CD4-positive, alpha-beta T cell treated with Interleukin-6 for 4 hours (primary cell): Measurements from ENCODE around the gene EEFSEC.

Experiments
- DNase-seq: peaks from one replicate; pipeline ENCODE4 v3.0.0-alpha.2; 2020; ENCODE audit warnings: mixed read lengths

Gene EEFSEC

DNA sequence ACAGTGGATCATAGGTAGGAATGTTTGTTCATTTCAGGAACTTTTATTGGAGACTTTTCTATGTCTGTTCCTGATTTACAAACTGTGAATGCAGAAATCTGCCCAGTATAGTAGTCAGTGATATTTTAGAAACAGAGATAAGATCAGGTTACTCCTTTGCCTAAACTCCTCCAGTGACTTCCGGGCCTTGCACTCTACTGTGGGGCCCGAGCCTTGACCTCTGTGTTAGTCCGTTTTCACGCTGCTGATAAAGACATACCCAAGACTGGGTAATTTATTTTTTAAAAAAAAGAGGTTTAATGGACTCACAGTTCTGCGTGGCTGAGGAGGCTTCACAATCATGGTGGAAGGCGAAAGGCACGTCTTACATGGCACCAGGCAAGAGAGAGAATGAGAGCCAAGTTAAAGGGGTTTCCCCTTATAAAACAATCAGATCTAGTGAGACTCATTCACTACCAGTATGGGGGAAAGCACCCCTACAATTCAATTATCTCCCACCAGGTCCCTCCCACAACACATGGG, 186.3 kb downstream of the EEFSEC start:
- DNase-seq, result no peak

DNA sequence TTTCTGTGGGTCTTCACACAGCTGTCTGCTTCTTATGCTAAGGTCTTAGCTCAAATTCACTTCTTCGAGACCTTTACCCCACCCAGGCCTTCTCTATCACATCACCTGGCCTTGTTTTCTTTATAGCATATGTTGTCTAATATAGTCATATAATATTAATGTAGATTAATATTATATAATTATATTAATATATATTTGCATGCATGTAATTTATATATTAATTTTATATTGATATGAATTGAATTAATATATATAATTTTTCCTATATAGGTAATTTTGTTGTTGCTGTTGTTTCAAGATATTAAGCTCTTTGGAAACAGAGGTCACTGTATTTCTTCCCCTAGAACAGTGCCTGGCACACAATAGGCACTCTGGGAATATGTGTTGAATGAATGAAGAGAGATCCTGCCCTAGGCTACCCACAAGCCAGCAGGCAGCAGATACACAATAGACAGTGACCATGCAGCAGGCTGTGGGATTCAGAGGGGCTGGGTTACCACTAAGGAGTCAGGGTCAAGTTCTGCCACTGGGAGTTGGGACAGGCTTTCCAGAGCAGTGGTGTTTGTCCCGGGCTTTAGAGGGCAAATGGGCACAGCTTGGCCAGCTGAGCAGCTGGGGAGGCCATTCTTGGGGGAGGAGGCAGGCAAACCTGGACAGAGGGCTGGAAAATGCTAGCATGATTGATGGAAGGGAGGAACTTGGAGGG, 187.1 kb downstream of the EEFSEC start:
- no peak for DNase-seq

DNA sequence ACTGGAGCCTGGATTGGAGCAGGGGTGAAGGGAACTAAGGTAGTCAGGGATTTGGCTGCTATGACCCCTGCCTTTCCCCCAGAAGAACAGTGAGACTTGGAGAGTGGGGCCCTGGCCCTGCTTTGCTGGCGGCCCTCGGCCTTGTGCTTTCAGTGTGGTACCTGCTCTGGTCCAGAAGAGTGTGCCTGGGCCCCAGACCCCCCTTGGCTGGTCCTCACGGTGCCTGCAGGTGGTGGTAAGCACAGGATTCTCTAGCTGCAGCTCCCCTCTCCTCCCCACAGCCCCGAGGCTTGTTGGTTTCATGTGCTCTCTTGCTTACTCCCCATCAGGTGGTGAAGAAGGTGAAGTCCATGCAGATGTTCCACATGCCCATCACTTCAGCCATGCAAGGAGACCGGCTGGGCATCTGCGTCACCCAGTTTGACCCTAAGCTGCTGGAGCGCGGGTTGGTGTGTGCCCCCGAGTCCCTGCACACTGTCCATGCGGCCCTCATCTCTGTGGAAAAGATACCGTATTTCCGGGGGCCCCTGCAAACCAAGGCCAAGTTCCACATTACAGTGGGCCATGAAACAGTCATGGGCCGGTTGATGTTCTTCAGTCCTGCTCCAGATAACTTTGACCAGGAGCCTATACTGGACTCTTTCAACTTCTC, 187.7 kb downstream of the EEFSEC start:
- no peak for DNase-seq

DNA sequence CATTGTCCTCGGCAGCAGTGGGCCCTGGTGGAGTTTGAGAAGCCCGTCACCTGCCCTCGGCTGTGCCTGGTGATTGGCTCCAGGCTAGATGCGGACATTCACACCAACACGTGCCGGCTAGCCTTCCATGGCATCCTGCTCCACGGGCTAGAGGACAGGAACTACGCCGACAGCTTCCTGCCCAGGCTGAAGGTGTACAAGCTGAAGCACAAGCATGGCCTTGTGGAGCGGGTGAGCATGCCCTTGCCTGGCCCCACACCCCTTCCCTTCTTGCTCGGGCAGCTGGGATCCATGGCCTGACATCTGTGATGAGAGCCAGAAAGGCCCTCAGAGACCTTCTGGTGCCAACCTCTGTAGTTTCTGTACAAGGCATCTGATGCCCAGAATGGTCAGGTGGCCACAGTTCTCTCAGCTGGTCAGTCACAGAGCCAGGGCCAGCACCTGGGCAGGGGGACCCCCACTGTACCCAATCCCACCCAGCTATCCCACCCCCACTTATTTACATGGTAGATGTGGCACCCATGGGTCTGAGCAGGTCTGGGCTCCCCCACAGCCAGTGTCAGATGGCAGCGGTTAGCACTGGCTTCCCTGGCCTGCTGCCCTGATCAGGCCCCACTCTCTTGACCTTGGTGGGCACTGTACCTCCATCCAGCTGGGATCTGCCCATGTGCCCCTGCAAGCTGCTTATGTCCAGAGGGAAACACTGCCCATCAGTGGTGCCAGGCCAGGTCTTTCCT, 188.5 kb downstream of the EEFSEC start:
- no peak for DNase-seq

DNA sequence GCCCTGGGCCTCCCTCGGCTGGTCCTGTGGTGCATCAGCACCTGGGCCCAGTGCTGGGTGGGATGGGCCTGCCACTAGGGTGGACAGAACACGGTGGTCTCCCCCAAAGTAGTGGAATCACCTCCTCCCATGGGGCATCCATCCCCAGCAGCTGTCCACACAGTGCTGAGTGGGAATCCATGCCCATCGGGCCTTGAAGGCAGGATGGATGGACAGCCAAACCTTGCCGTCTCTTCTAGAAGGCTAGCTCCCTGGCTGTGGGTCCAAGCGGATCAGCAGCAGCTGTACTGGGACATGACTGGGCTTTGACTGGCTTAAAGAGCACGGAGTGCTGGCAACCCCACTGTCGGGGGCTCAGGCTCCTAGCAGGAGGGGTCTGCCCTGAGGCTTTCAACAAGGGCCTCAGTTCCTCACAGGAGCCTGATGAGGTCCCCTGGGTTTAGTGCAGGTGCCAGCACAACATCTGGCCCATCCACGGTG, 189.5 kb downstream of the EEFSEC start:
- DNase-seq, result no peak

DNA sequence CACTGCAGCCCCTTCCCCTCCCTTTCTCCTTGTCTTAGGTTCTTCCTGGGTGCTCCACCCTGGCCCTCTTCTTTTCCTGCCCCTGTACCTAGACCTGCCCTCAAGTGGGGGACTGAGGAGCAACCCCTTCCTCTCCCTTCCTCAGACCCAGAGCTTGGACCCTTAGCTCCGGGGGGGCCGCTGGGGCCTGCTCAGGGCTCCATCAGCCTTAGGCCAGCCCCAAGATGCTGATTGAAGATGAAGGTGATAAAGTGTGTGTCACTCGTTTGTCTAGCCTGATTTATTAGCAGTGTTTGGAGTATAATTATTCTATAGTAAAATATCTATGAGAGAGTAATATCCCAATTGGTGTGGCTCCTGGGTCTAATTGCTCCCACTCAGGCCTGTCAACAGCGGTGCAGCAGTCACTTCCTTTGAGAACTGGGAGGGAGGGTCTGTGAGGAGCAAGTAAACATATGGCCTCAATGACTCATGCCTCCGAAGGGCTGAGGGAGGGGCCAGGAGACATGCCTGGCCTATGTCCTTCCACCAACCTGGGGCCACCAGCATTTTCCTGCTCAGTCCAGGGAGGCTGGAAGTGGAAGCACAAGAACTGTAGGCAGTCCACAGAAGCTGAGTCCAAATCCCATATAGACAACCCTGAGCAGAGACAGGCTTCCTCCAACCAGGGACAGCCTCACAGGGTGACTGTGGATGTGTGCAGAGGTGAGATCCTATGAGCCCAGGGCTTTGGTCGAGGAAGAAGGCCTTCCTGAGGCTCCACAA, 190.2 kb downstream of the EEFSEC start:
- DNase-seq, result no peak

DNA sequence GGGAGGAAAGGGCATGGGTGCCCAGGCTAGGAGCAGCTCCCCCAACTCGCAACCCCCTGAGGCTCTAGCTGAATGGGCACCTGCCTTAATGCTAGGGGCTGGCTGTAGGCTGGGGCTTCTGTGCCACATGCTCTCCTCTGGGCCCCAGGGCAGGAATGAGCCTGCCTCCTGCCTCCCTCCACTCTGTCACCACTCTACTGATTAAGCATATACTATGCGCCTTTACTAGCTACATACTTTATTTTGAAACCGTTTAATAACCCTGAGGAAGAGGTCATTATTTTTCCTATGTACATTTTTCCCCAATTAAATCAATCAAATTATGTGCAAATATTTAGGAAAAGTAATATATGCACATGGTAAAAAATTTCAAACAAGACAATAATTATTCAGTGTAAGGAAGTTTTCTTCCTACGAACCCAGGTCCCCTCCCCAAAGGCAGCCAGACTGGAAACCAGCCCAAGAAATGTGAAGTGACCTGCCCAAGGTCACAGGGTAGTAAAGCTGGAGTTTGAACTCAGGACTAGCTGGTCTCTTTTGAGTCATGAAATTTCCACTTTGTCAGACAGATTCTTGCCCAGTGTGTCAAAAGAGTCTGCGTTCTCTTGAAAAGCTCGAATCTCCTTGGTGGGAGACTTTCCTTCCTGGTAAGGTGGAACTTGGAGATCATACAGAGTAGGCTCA, 190.9 kb downstream of the EEFSEC start:
- DNase-seq, result no peak

DNA sequence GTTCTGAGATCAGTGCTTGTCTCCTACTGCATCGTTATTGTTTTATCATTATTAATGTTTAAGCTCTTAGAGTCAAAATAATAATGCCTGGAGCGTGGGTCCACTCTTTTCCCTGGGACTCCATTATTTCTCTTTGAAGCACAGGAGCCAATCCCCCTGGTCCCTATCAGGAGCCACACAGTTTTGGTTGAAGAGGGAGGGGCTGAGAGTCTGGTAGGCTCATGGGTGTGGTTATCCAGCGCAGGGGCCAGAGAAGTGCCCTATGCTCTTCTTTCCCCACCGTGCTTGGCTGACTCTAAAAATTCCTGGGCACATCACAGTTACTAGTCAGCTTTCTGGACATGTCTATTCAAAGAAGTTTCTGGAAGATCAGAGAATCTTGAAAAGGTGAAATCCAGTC, 191.9 kb downstream of the EEFSEC start:
- no peak for DNase-seq

DNA sequence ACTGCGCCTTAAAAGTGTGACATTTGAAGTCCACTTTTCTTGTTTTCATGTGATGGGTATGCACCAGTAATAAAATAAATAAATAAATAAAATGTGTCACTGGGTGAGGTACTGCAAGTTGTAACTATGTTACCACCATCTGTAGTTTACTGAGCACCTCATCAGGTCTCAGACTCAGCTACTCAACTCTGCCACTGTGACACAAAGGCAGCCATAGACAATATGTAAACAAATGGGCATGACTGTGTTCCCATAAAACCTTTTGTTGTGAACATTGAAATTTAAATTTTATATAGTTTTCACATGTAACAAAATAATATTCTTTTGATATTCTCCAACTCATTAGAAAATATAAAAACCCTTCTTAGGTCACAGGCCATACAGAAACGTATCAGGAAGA, 193.3 kb downstream of the EEFSEC start:
- no peak for DNase-seq

DNA sequence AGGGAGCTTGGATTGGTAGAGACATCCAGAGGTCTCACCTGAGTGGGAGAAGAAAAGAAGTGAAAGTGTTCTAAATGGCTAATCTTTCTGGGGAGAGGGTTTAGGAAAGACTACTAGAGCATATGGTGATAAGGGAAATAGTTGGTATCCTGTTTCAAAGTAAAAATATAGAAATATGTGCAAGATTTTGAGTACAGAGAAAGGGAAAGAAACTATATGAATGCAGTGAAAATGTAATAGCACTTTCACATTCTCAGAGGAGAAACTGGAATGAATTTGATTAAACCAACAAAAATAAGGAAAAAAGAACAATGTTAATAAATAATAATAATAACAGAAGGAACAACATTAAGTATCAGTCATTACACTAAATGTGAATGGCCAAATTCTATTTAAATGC, 194.0 kb downstream of the EEFSEC start:
- no peak for DNase-seq

DNA sequence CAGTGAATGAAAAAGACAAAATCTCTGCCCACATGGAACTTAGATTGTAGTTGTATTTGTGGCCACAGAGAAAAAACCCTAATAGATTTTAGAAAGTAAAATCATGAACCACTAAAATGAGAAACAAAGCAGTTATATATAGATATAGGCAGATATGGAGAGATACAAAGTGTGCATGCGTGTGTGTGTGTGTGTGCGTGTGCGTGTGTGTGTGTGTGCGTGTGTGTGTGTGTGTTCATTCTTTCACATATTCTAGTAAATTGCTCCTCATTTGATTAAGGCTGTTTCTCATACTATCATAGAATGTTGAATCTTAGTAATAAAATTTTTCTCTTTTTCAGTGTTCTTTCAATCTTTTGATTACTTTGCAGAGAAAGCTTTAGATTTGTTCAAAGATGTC, 194.8 kb downstream of the EEFSEC start:
- DNase-seq, result no peak

DNA sequence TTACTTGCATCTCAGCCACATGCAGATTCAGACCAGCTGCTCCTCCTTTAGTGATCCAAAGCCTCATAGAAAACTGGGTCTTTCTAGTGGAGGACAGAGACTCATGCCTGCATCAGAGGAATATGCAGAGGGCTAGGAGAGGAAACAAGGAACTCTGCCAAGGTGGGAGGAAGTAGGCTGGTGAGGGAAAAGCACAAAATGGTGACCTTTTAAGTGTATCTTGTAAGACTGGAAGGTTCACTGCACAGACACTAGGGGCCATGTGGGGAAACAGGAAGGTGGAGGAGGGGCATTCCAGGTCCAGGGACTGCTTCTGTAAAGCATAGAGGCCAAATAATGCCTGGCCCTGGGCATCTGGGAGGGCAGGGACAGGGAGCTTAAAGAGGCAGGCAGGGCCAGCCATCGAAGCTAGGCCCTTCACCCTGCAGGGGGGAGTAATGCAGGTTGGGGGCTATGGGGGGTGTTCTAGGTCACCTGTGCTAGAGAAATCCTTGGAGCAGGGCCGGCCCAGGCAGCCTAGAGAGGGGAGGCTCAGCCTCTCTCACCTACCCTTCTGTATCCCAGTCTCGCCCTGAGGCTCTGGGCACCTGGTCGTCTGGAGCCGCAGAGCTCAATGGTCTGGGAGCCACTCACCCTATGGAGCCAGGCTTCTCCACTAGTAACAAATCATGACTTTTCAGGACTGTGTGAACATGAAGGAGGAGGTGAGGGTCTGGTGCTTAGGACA, 195.7 kb downstream of the EEFSEC start:
- DNase-seq, result no peak

DNA sequence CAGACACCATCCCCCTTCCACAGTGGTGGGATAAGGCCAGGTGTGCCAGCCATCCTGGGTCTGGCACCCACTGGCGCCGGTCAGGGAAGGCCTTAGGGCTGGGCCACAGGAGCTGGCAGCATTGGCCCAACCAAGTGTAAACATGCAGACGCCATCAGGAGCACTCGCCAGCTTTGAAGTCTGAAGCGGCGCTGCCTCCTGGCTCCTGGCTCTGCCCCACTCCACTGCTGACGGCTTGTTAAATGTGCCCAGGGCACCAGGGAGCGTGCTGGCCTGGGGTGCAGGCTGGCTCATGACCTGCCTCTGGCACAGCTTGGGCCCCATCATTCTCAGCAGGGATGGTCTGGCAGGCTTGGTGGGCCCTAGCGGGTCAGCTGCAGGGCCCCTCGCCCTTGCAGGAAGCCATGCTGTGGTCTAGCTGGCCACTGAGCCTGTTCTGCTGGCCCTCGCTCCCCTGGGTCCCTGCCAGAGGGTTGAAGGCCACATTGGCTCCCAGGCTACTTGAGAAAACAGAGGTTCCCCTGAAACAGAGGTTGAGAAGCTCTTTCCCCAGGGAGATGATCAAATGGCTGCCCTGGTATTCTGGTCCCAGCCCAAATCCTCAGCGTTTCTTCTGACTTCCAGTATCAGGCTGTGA, 196.8 kb downstream of the EEFSEC start:
- DNase-seq, result no peak

DNA sequence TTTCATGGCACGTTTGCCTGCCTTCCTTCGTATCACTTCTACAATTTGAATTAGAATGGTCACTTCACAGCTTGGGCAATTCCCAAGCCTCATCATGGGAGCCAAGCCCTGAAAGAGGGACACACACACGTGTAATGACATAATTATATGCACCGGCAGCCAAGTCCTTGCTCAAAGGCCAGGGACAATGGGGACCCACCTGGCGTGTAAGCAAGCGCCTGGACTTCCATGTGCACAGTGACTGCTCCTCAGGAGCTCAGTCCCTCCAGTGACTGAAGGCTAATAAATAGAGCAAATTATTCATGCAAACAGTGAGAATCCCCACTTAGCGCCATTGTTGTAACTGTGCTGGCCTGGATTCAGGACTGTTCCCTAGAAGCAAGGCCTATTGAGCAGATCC, 198.3 kb downstream of the EEFSEC start:
- DNase-seq, result no peak

DNA sequence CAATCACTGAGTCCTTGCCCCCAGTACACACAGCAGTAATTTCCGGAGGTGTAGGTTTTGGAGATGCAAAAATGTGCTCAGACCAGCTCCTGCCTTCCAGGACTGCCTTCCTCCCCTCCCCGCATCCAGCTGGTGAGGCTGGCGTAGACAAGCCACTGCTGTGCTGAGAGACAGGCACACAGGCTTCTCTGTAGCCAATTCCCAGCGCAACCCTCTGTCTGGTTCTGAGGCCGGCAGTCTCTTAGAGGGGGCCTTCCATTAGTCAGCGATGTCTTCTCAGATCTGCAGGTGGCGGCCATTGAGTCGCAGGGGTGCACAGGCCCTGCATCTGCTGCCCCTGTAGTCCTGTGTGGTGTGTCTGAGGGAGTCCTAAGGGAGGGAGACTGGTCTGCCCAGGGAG, 199.0 kb downstream of the EEFSEC start:
- no peak for DNase-seq

DNA sequence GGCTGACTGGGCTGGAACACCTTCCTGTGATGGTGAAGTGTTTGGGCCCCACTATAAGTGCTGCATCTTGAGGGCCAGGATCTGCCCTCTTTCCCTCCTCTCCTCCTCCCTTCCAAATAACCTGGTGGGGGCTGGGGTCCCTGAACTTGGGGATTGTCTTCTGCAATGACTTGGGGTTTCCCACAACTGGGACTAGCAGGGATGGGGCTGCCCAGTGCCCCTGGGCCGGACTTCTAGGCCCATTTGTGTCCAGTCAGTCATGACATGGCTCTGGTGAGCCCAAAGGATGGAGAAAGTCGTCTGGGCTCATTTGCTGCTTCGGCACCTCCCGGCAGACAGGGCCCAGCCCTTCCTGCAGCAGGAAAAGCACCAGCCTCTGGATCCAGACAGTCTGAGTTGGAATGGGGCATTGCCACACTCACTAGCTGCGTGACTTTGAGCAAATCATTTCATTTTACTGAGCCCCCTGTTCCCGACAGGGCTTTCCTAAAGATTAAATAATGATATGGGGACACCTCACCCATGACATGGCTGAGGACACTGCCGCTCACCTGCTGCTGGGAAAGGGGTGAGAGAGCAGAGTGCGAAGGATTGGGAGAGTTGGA, 200.2 kb downstream of the EEFSEC start:
- no peak for DNase-seq

DNA sequence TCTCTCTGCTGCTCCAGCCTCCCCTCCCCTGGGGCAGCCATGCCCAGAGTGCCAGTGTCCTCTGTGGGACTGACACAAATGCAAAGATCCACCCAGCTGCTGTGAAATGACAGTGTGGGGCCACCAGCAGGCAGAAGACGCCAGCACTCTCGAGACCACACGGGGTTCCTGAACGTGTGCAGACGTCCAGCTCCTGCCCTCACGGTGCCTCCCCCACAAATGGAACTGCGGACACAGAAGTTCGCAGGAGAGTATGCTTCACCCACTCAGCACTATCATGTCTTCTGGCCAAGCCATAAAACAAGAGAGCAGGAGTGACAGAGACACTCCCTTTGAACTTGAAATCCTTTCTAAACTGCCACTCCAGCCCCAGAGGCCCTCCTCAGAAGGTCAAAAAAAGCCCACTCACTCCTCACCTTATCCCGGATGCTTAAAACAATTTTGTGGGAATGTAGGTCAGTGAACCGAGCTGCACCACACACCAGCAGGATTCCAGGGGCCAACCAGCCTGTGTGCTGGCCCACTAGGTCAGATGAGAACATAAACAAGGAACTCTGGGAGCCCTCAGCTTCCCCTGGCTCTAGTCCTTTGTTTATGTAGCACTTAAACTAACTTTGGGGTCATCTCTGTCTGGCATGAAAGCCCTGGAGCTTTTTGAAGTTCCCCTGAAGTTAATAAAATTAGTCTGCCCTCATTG, 200.9 kb downstream of the EEFSEC start:
- no peak for DNase-seq

DNA sequence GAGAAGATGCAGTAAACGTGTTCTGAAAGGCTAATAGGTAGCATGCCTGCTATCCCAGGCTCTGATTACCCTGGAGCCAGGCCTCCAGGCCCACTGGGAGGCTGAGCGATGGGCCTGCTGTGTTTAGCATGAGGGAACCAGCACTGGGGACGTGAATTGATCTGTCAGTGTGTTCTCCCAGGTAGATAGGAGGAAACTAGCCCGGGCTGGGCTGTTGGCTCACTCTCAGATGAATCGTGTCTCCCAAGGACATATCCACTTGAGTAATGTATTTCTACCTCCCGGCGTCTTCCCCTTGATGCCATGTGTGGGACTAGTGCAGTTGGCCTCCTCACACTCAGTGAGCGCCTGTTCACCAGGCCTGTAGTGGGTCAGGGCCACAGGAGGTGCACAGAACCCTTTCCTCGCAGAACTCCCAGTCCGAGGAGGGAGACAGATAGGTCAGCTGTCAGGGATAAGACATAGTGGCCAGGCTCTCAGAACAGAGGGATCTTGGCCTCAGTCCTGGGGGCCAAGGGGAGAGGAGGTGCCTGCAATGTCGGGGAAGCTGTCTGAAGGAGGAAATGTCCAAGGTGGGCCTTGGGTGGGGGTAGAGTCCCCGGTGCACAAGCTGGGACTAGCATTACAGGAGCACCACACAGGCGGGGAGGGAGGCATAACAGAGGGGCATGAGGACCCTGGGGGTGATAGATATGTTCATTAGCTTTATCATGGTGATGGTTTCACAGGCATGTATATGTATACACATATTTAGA, 201.7 kb downstream of the EEFSEC start:
- DNase-seq, result no peak

DNA sequence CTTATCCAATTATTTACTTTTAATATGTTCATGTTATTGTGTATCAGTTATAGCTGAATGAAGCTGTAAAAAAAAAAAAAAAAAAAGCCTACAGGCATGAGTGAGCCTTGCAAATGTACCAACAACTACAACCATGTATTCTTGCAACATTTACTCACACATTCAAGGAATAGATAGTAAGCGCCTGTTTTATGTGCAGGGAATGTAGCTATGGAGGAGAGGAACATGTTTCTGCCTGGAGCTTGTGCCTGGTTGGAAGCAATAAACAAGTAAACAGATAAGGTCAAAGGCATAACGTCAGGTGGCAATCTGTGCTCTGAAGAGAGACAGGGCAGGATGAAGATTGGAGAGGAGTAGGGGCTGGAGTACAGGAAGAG, 202.2 kb downstream of the EEFSEC start:
- no peak for DNase-seq
